IMR-90 (cell line): ENCODE data around the gene SAMM50. TPM values are rescaled to one million over a fixed set of nuclear protein-coding genes. Genes with fewer than 3 reads are reported as not detected.

Source experiments
- ATAC-seq: fragments of 200-7000 bp; cut with Tn5 transposase; 2 replicates; pipeline ENCODE4 v1.9.1; 2020; ENCODE audit warnings: low read depth, mild to moderate bottlenecking, moderate library complexity
- BruUV-seq: library from RNA; stranded (reverse); fragments of 400-500 nt; replicated peaks from 2 replicates; lab custom pipeline; 2021; lab: Mats Ljungman, UMichigan
- CTCF ChIA-PET: fragments of 300-600 bp; formaldehyde crosslinking; extraction: SDS; loops from one replicate; lab custom pipeline; 2021; ENCODE audit warnings: antibody characterized with exemption; lab: Yijun Ruan, JAX
- POLR2A ChIA-PET: fragments of 300-600 bp; sonication (Branson Sonifier 250); formaldehyde crosslinking; loops from one replicate; lab custom pipeline; 2022; ENCODE audit warnings: antibody characterized with exemption; ENCODE audit not compliant: unreplicated experiment; lab: Charles Lee
- DNase-seq: peaks from one replicate; pipeline ENCODE4 v3.0.0; 2013
- H2AFZ ChIP-seq: replicated peaks from 2 replicates; pipeline ENCODE3; 2013; ENCODE audit warnings: low read length, mild to moderate bottlenecking; ENCODE audit not compliant: poor library complexity
- H2AK5ac ChIP-seq: 2 replicates; pipeline ENCODE4 v1.6.1; 2013; ENCODE audit warnings: low read depth, low read length, inconsistent platforms
- H2AK9ac ChIP-seq: replicated peaks from 2 replicates; pipeline ENCODE3; 2013; ENCODE audit warnings: mild to moderate bottlenecking, low read depth, low read length, moderate library complexity; ENCODE audit not compliant: poor library complexity
- H2BK120ac ChIP-seq: 2 replicates; pipeline ENCODE4 v1.6.1; 2013; ENCODE audit warnings: low read depth, low read length, inconsistent platforms
- H2BK15ac ChIP-seq: 3 replicates; pipeline ENCODE4 v1.6.1; 2013; ENCODE audit warnings: low read depth, low read length, inconsistent platforms
- H2BK20ac ChIP-seq: 2 replicates; pipeline ENCODE4 v1.6.1; 2013; ENCODE audit warnings: low read depth, mild to moderate bottlenecking, inconsistent platforms, low read length, moderate library complexity
- H2BK5ac ChIP-seq: 2 replicates; pipeline ENCODE4 v1.6.1; 2013; ENCODE audit warnings: mild to moderate bottlenecking, low read depth, low read length, inconsistent platforms; ENCODE audit not compliant: poor library complexity, severe bottlenecking
- H3K14ac ChIP-seq: replicated peaks from 2 replicates; pipeline ENCODE4 v1.6.1; 2013; ENCODE audit warnings: low read depth, low read length, inconsistent platforms
- H3K18ac ChIP-seq: 2 replicates; pipeline ENCODE4 v1.6.1; 2013; ENCODE audit warnings: low read depth, low read length, control low read depth
- H3K23ac ChIP-seq: 2 replicates; pipeline ENCODE4 v1.6.1; 2013; ENCODE audit warnings: low read depth, low read length, inconsistent platforms
- H3K27ac ChIP-seq: 2 replicates; pipeline ENCODE4 v1.5.1; 2013; ENCODE audit warnings: mild to moderate bottlenecking, control low read depth, low read length; ENCODE audit not compliant: insufficient read depth
- H3K27me3 ChIP-seq: 2 replicates; pipeline ENCODE4 v1.6.1; 2013; ENCODE audit warnings: low read length; ENCODE audit not compliant: control insufficient read depth, insufficient read depth
- H3K36me3 ChIP-seq: 2 replicates; pipeline ENCODE4 v1.6.1; 2013; ENCODE audit warnings: low read length, mixed read lengths; ENCODE audit not compliant: control insufficient read depth, insufficient read depth
- H3K4ac ChIP-seq: 2 replicates; pipeline ENCODE4 v1.6.1; 2013; ENCODE audit warnings: low read depth, low read length, inconsistent platforms
- H3K4me1 ChIP-seq: 2 replicates; pipeline ENCODE4 v1.6.1; 2013; ENCODE audit warnings: low read length, mixed read lengths; ENCODE audit not compliant: control insufficient read depth, insufficient read depth
- H3K4me2 ChIP-seq: 2 replicates; pipeline ENCODE4 v1.6.1; 2013; ENCODE audit warnings: low read depth, mild to moderate bottlenecking, control low read depth, low read length, moderate library complexity
- H3K4me3 ChIP-seq: 2 replicates; pipeline ENCODE4 v1.5.1; 2013; ENCODE audit warnings: low read depth, mild to moderate bottlenecking, control low read depth, low read length, moderate library complexity; ENCODE audit not compliant: insufficient read depth
- H3K56ac ChIP-seq: 2 replicates; pipeline ENCODE4 v1.6.1; 2013; ENCODE audit warnings: low read length, inconsistent platforms; ENCODE audit not compliant: insufficient read depth; ENCODE audit errors: extremely low read depth
- H3K79me1 ChIP-seq, 2 experiments: 2 replicates each; pipeline ENCODE4 v1.6.1; 2013; ENCODE audit warnings: low read length in 2 of 2, inconsistent platforms in 1 of 2, low read depth in 1 of 2
- H3K9ac ChIP-seq: 2 replicates; pipeline ENCODE4 v1.6.1; 2013; ENCODE audit warnings: low read depth, low read length, control low read depth
- H3K9me1 ChIP-seq: 2 replicates; pipeline ENCODE4 v1.6.1; 2013; ENCODE audit warnings: low read length, inconsistent platforms; ENCODE audit not compliant: insufficient read depth
- H3K9me3 ChIP-seq: 2 replicates; pipeline ENCODE4 v1.6.1; 2013; ENCODE audit warnings: low read length; ENCODE audit not compliant: control insufficient read depth, insufficient read depth
- H4K20me1 ChIP-seq: 2 replicates; pipeline ENCODE4 v1.6.1; 2013; ENCODE audit warnings: low read length, inconsistent platforms; ENCODE audit not compliant: insufficient read depth
- H4K5ac ChIP-seq: 2 replicates; pipeline ENCODE4 v1.6.1; 2013; ENCODE audit warnings: mild to moderate bottlenecking, low read depth, low read length, control low read depth
- H4K8ac ChIP-seq, 2 experiments: 2 replicates each; pipeline ENCODE4 v1.6.1; 2013; ENCODE audit warnings: low read depth in 2 of 2, low read length in 2 of 2, control low read depth in 1 of 2, inconsistent platforms in 1 of 2
- H4K91ac ChIP-seq: 2 replicates; pipeline ENCODE4 v1.6.1; 2013; ENCODE audit warnings: low read depth, low read length, inconsistent platforms; ENCODE audit not compliant: insufficient read depth
- BHLHE40 ChIP-seq: fragments of 150-350 bp; IDR thresholded peaks from 2 replicates; pipeline ENCODE4 v1.6.1; 2016; ENCODE audit warnings: mild to moderate bottlenecking, low read depth, low read length
- ELK1 ChIP-seq: fragments of 150-350 bp; IDR thresholded peaks from 2 replicates; pipeline ENCODE4 v1.6.1; 2016; ENCODE audit warnings: low read depth, mild to moderate bottlenecking, low read length, moderate library complexity, borderline replicate concordance
- NFE2L2 ChIP-seq: fragments of 150-350 bp; IDR thresholded peaks from 2 replicates; pipeline ENCODE4 v1.6.1; 2016; ENCODE audit warnings: low read depth, mild to moderate bottlenecking, low read length
- WGBS, 2 experiments: methylation state at CpG; one replicate each; pipeline versions ENCODE4 v1.1.5 to v1.1.7; 2013; ENCODE audit warnings: missing lambda C conversion rate in 2 of 2; ENCODE audit not compliant: insufficient read length in 1 of 2; ENCODE audit errors: extremely low coverage in 2 of 2; 5-methylcytosine and 5-hydroxymethylcytosine counted together
- dilution Hi-C: fragments of 300-500 bp; cut with HindIII; formaldehyde crosslinking; loops from one replicate; pipeline ENCODE4 v1.14.3; 2018; ENCODE audit warnings: low sequenced_read_pairs; ENCODE audit not compliant: unreplicated experiment
- in situ Hi-C: fragments of 300-500 bp; cut with MboI; formaldehyde crosslinking; loops from 3 replicates; pipeline ENCODE4 v1.14.3; 2019; ENCODE audit warnings: low sequenced_read_pairs, inconsistent platforms, mixed read lengths
- intact Hi-C: fragments of 100-400 bp; cut with micrococcal nuclease; formaldehyde crosslinking; loops from 2 replicates; pipeline ENCODE4 v1.10.0; 2022
- polyA plus RNA-seq, 3 experiments: library from polyadenylated mRNA; depleted of rRNA; stranded (reverse); fragments of >200 nt; gene quantifications; 2 replicates each; pipeline ENCODE4 v1.2.3, GENCODE V29; 2012; ENCODE audit warnings: low replicate concordance in 1 of 3
- total RNA-seq: library from RNA; depleted of rRNA; stranded (reverse); fragments of >200 nt; gene quantifications from 2 replicates; pipeline ENCODE4 v1.2.3, GENCODE V29; 2012

The SAMM50 gene
- total and polyA plus RNA-seq, 2 of the 4 experiments (the other 2 are of a cell fraction), result 40.6 to 43.7 TPM

- Histone ChIP-seq H2BK15ac (no peak overlapping the region), H3K9me3 (peaks cover 7% of the 10 kb centered on the region), H2BK120ac (no peak overlapping the region), H4K5ac (no peak overlapping the region), H4K8ac (no peak overlapping the region), H4K20me1 (no peaks in the 10 kb centered on the region), H2BK5ac (no peak overlapping the region), H3K23ac (no peak overlapping the region), H3K56ac (no peak overlapping the region), H3K18ac (no peak overlapping the region), H3K27ac (no peak overlapping the region), H2AK5ac (no peak overlapping the region), H3K4ac (no peak overlapping the region), H3K4me2 (no peak overlapping the region), H3K36me3 (peaks cover 13% of the 10 kb centered on the region; the same call in 1 of the 2 replicates), H3K4me1 (no peaks in the 10 kb centered on the region), H2AK9ac (no peak overlapping the region), H3K79me1 (no peaks in the 10 kb centered on the region), H3K4me3 (no peak overlapping the region), H3K9ac (no peak overlapping the region), H3K27me3 (no peaks in the 10 kb centered on the region), H3K9me1 (no peaks in the 10 kb centered on the region), H4K91ac (no peak overlapping the region), H2AFZ (no peak overlapping the region), H2BK20ac (no peak overlapping the region), H3K14ac (no peak overlapping the region)
- in situ Hi-C loops (no loop called here), intact Hi-C loops (no loop called here), dilution Hi-C loops (no loop called here)
- WGBS, 2 experiments, result 87% methylated on average over 3 of the region's 11 CpGs; no CpG with 5 or more reads in 1 of the 2 experiments
- ATAC-seq (no peak), DNase-seq (no peak)
- no TSS peak for BruUV-seq
- TF ChIP-seq BHLHE40 (no peak), ELK1 (no peak), NFE2L2 (no peak)
- ChIA-PET POLR2A (no interaction called here), CTCF (interaction anchor here (1.4 kb wide), 1 partner anchor 9 kb away, joined by 7 read pairs; no protein-coding TSS in a partner anchor)
These were observed 47.1 kb downstream of the SAMM50 start for GRCh38 chr22:44002324-44002723.
